GM18517 (cell line): ENCODE data around the gene DPP6.

Experiments
- ATAC-seq: cut with Tn5 transposase; IDR thresholded peaks from one replicate; pipeline ENCODE4 v1.9.1; 2021; ENCODE audit warnings: mild to moderate bottlenecking, moderate library complexity; ENCODE audit not compliant: unreplicated experiment

Gene DPP6

DNA sequence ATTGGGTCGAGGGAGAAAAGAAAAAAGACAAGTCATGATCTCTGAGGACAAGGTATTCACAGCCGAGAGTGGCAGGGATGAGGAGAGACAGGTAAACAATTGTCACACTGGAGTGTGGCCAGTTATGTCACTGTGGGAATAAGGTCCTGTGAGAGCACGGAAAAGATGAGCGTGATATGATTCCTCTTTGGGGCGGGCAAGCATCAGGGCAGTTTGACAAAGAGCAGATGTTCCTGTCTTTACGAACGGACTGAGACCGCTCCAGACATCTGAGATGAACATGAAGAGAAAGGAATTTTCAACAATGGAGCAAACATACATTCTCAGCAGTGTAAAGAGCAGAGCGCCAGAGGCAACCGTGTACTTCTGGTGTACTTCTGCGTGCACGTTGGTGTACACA, 278.1 kb downstream of the DPP6 start:
- no peak for ATAC-seq

DNA sequence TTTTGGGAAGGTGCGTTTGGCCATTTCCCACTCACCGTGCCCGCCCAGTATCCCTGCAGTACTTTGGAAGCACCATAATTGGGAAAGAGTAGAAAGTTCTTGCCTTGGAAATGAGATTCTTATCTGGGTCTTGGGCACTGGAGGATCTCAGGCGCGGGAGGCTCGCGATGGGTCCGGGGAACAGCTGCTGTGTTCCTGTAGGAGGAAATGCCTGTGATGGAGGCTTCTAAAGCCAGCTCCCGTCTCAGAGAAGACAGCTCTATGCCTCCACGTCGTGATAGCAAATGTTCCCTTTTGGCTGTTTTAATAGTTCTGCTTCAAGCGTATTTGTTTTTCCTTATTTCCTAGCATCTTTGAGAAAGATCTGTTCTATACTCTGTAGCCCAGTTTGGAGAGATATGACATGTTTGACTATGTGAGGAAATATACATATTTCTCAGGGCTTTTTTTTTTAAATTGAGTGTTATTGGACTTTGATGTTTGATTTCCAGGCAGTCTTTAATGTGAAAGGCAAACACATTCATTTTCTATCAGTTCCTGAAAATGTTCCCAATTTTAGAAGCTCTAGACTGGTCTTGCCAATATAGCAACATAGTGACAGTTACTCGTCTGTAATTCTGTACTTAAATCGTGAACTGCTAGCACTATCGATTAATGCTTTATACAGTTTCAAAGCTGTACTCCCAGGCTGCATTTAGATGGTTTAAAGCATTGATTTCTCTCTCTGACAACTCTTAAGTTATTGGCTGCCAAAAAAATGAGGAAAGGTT, 280.8 kb downstream of the DPP6 start:
- ATAC-seq: no peak

DNA sequence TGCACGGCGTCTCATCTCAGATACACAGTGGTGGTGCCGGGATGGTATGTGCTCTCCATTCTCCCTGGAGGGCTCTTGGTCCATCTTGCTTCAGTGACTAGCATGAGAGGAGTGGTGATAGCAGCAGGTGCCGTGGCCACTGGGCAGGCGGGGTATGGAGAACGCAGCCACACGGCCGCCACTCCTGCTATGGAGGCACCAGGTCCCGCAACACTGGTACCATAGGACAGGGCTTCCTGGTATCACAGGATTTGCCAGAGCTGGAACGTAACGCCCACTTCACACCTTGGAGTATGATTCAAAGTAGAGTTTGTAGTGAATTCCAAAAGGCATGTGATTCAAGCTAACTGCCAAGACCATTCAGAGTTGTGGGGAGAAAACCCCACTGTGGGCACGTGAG, 284.1 kb downstream of the DPP6 start:
- no peak for ATAC-seq

DNA sequence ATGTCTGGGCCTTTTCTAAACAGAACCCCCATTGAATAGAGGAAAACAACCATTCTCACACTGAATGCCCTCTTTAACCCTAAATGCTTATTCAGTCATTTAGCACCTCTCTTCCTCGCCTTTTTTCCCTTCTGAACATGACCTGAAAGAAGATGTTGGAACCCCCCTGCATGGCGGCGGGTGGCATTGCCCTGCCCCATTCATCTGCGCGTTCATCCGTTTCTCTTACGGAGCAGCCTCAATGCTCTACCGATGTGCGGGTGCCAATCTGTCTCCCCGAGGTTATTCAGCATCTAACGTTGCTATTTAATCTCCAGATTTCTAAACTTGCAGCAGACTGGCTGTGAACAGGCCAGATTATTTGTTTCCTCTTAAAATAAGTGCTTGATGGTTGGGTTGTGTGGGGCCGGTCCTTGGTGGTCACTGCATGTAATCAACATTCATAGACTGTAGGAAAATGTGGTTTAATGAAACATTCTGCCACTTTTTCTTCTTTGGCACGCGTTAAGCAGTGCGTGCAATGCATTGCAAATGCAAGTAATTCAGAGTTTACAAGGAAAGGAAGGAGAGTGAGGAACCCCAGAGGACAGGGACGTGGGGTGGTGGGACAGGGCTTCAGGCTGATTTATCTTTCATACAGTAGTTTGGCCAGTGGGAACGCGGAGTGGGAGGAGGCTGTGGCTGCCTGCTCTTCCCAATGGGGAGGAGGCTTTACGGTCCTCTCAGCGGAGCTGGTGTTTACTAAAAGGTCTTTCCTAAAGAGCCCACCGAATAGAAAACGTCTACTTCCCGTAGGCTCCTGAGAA, 286.7 kb downstream of the DPP6 start:
- ATAC-seq: no peak

- ATAC-seq: no peak
Observed at GRCh38 chr7:154342971-154343633, 290.9 kb downstream of the DPP6 start.

DNA sequence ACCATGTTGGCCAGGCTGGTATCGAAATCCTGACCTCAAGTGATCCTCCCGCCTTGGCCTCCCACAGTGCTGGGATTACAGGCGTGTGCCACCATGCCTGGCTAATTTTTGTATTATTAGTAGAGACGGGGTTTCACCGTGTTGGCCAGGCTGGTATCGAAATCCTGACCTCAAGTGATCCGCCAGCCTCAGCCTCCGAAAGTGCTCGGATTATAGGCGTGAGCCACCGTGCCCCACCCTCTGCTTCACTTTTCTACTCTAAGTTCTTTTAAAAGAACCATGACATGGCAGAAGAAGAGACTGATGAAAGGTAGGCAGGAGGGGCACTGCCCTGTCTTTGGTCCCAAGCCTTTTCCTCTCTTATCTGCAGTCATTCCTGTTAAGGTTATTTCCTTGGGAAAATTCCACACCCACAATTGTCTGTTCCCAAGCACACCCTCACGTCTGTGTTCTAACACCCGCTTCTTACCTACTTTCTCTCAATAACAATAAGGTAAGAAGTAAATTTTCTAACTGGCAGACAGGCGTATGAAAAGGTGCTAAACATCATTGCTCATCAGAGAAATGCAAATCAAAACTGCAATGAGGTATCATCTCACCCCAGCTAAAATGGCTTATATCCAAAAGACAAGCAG, 291.7 kb downstream of the DPP6 start:
- ATAC-seq: no peak

- ATAC-seq: no peak
Observed at GRCh38 chr7:154345093-154345492, 292.9 kb downstream of the DPP6 start.

DNA sequence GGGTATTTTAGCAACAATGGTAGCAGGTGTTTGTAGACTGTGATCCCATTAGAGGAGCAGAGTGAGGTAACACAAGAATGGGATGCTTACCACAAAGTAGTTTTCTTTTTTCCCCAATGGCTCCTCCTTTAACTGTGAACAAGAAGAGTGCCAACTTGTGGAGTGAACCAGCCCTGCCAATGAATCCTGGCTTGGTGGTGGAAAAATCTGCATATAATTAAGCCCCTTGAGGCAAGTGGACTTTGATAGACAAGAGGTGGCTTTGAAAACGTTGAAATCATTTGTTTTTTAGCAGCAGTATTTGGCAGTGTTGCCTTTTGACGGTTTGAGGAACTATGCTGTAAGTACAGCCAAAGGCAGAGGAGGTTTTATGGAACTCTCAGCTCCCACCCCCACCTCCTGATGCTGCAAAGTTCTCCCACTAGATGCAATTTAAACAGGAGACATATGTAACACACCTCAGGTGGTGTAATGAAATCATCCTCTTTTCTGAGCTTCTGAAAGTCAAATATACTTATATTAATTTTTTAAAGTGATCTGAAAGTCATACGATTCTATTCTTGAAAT, 295.6 kb downstream of the DPP6 start:
- ATAC-seq: no peak

DNA sequence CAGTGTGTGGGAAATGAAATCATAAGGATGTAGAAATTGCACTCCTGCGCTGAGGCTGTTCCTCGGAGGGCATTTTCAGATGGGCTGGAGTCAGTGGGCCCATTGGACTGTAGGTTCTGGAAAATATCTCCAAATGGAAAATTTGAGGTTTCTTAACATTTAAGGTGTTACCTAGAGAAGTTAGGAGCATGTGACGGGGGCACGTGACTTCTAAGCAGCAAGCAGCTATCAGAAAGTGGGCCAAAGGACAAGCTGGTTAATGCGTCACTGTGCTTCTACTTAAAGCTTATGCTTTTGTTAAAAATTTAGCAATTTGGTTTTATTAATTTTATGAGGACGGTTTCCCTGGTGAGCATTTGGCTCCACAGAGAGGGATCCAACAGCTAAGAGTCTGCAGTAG, 298.7 kb downstream of the DPP6 start:
- ATAC-seq: no peak

DNA sequence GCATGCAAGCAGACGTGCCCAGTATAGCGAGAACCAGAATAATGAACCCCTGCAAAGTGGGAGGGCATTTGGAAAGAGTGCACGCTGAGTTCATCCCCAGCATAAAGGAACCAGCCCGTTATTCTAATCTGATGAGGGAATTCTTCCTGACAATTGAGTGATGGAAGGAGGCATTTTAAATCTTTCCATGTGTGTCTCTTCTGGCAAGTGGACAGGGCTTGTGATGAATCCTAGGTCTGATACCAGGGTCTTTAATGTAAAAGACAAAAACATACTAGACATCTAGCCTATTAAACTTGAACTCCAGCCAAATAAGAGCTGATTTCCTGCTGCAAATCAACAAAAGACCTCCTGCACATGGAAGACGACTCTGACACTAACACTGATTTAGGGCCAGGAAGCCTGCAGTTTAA, 301.2 kb downstream of the DPP6 start:
- no peak for ATAC-seq

DNA sequence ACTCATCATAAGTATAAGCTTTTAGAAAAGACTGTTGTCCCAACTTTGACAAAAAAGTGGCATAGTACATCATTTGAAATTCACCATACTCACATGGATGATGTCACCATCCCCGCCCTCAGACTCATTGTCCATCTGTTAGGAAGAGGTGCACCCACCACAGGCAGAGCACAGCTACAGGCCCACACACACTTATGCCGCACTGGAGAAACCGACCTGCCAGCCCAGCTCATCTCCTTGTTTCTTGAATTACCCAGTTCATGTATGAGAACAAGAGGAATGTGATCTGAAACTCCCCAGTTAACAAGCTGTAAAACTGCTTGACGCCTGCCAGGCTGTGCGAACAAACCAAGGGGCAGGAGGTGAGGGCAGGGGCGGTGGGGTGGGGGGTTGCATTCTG, 312.0 kb downstream of the DPP6 start:
- ATAC-seq: no peak

DNA sequence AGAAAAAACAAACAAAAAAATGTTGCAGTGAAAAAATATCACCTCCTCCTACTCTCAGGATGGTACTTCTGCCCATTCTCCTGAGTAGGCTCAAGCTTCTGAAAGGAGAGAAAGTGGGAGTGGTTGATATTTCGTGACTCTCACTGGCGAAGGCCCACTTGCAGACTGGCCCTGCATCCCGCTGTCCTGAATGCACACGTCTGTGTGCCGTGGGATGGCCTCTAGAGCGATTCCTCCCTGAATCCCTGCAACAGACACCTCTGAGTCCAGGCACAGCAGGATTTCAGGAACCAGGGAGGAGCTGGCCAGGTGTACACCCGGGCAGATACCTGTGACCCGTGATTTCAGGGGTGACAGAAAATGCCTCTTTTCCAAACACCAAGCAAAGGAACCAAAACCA, 319.2 kb downstream of the DPP6 start:
- ATAC-seq: no peak

GRCh38 chr7:154372011-154372601, 319.9 kb downstream of the DPP6 start:
- ATAC-seq: no peak

DNA sequence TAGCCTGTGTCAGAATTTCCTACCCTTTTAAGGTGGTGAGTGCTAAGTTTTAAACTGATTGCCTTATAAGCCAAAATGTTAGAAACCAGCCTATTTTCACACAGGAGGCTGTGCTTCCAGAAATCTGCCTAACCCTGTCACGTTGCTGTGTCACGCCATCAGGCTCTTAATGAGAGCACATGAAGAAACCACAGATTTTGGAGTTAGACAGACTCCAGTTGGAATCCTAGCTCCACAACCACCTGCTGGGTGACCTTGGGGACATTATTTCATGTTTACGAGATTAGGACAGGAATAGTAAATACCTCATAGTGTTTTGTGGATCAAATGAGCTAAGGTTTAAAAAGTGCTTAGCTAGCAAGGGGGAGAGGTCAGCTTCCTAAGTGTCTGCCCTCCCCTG, 321.8 kb downstream of the DPP6 start:
- ATAC-seq: no peak

- no peak for ATAC-seq
Observed at GRCh38 chr7:154375956-154376355, 323.8 kb downstream of the DPP6 start.

GRCh38 chr7:154380771-154381170, 328.6 kb downstream of the DPP6 start:
- ATAC-seq: no peak

DNA sequence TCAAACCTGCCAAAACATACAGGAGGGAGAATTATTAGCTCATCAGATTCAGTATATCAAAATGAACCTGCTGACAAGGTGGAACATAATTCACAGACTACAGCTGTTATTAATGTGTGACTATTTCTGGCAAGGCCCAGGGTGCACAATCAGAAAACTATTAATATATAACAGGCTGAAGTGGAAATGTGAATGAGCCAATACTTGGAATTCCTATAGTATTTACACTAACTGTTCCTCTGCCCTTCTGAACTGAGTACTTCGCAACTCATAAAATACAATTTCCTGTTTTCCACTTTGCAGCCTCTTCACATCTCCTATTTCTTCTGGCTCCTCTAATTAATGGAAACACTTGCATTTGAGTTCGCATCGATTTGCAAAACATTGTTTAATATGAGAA, 330.8 kb downstream of the DPP6 start:
- no peak for ATAC-seq

DNA sequence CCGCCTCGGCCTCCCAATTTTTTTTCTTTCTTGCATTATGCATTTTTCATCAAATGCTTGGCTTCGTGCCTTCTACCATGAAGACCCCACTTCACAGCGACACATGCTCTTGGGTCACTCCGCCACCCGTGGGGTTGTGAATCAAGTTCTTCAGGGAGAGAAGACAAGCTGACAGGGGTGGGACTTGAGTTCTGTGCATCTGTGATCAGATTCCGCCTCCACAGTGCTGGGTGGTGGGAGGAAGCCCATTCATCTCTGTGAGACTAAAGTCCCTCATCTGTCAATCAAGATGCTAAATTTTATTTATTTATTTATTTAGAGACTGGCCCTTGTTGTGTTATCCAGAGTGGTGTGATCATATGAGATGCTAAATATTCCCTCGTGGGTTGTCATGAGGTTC, 333.0 kb downstream of the DPP6 start:
- ATAC-seq: no peak

- ATAC-seq: no peak
Observed at GRCh38 chr7:154387252-154387651, 335.1 kb downstream of the DPP6 start.

GRCh38 chr7:154388412-154388811, 336.2 kb downstream of the DPP6 start:
- no peak for ATAC-seq

DNA sequence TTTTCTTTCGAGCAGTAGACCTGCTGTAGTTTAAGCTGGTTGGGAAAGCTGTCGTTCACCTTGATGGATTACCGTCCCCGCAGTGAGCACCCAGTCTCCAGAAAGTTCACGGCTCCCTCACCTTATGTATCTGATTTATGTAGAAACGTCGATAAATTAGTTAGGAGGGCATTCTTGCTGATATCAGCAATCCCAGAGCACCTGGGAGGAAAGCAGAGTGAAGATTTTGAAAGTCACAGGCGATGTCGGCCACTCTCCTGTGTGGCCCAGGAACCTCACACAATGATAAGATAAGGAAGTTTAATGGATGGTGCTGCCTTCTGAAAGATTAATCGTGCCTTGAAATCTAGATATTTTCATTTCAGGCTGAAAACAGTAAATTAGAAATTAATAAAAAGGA, 336.8 kb downstream of the DPP6 start:
- no peak for ATAC-seq
